Measurements from ENCODE around the gene CLEC10A. TPM values are rescaled to one million over a fixed set of nuclear protein-coding genes. Genes with fewer than 3 reads are reported as not detected.

CLEC10A gene
- total RNA-seq, 2 experiments from 2014 or later: 0.45 to 0.64 TPM

- H3K9me3 Mint-ChIP-seq: no peaks in the 10 kb centered on the region
- H3K27me3 Mint-ChIP-seq: peaks cover 4% of the 10 kb centered on the region
- no peak for ATAC-seq (ENCODE audit: low read depth)
These were observed 33.4 kb upstream of the CLEC10A start for GRCh38 chr17:7113273-7114071.

GRCh38 chr17:7112510-7113108 is 32.6 kb upstream of the CLEC10A start:
- peaks cover 1% of the 10 kb centered on the region for H3K27me3 Mint-ChIP-seq
- ATAC-seq (ENCODE audit: low read depth) (no peak), DNase-seq (no peak)
- POLR2A ChIA-PET: no interaction called here
- H3K4me1 Mint-ChIP-seq: peaks cover 13% of the 10 kb centered on the region
- H3K36me3 Mint-ChIP-seq: no peaks in the 10 kb centered on the region
- H3K4me3 Mint-ChIP-seq: no peak overlapping the region
- no peak overlapping the region for H3K27ac Mint-ChIP-seq
- no peaks in the 10 kb centered on the region for H3K9me3 Mint-ChIP-seq

More at GRCh38 chr17:7113273-7114071, 33.4 kb upstream of the CLEC10A start:
- no peak for DNase-seq
- no peak overlapping the region for H3K4me3 Mint-ChIP-seq
- H3K27ac Mint-ChIP-seq: no peak overlapping the region
- POLR2A ChIA-PET: no interaction called here
- H3K36me3 Mint-ChIP-seq: no peaks in the 10 kb centered on the region
- peaks cover 13% of the 10 kb centered on the region for H3K4me1 Mint-ChIP-seq

- POLR2A ChIA-PET: no interaction called here
- DNase-seq (no peak), ATAC-seq (ENCODE audit: low read depth) (no peak)
- H3K9me3 Mint-ChIP-seq: no peaks in the 10 kb centered on the region
- no peaks in the 10 kb centered on the region for H3K36me3 Mint-ChIP-seq
- peaks cover 13% of the 10 kb centered on the region for H3K4me1 Mint-ChIP-seq
- H3K27me3 Mint-ChIP-seq: peaks cover 1% of the 10 kb centered on the region
- H3K27ac Mint-ChIP-seq: no peak overlapping the region
- H3K4me3 Mint-ChIP-seq: no peak overlapping the region
These were observed 31.9 kb upstream of the CLEC10A start for GRCh38 chr17:7111784-7112509.

DNA sequence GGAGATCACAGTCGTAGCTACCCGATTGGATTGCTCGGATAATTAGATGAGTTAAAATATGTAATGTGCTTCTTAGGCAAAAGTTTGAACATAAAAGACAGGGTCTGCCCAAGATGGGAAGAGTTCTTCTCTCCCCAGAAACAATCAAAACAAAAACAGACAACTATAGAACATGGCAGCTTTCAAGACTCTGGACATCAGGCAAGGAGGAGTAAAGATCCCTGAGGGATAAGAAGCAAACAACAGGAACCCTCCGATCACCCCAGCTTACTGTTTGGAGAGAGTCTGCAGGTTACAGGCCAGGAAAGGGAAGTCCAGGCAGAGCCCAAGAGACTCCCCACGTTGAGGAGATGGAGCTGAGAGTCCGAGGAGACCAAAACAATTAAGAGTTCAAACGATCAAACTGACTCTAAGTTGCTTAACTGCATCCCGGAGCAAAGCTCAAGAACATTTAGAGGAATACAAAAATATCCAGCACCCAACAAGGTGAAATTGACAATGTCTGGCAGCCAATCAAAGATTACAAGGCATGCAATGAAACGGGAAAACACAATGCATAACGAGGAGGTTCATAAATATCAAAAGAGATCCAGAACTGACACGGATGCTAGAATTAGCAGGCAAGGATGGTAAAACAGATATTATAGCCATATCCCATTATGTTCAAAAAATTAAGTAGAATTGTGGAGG is 30.7 kb upstream of the CLEC10A start:
- H3K4me3 Mint-ChIP-seq: no peak overlapping the region
- H3K36me3 Mint-ChIP-seq: no peaks in the 10 kb centered on the region
- POLR2A ChIA-PET: no interaction called here
- ATAC-seq (ENCODE audit: low read depth) (no peak), DNase-seq (no peak)
- peaks cover 1% of the 10 kb centered on the region for H3K27me3 Mint-ChIP-seq
- no peak overlapping the region for H3K27ac Mint-ChIP-seq
- H3K4me1 Mint-ChIP-seq: peaks cover 13% of the 10 kb centered on the region
- no peaks in the 10 kb centered on the region for H3K9me3 Mint-ChIP-seq

- POLR2A ChIA-PET: no interaction called here
- H3K4me3 Mint-ChIP-seq: no peak overlapping the region
These were observed 29.6 kb upstream of the CLEC10A start for GRCh38 chr17:7109461-7110322.

DNA sequence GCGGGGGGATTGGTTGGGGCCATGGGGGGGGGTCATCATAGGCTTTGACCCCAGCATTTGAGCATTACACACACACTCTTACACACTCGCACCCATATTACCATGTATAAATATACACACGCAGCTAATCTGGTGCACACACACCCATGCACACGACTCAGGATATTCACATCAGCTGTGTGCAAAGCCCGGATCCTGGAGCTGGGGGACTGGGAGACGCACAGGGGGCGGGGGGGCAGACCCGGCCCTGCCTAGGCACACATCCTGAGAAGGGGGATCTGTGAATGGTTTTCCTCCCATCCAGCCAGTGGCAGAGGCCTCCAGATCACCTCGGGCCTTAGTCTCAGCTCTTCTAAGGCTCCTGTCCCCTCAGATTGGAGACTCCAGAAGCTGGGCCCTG is 28.9 kb upstream of the CLEC10A start:
- Mint-ChIP-seq H3K4me3 (no peak overlapping the region), H3K36me3 (no peaks in the 10 kb centered on the region), H3K9me3 (no peaks in the 10 kb centered on the region), H3K27me3 (no peaks in the 10 kb centered on the region), H3K4me1 (peaks cover 11% of the 10 kb centered on the region), H3K27ac (no peak overlapping the region)
- ATAC-seq (ENCODE audit: low read depth): no peak
- POLR2A ChIA-PET: no interaction called here
- no peak for DNase-seq

More at GRCh38 chr17:7109461-7110322, 29.6 kb upstream of the CLEC10A start:
- Mint-ChIP-seq H3K36me3 (no peaks in the 10 kb centered on the region), H3K27me3 (no peaks in the 10 kb centered on the region), H3K4me1 (peaks cover 11% of the 10 kb centered on the region), H3K27ac (peak overlapping the region; percentile 2), H3K9me3 (no peaks in the 10 kb centered on the region)
- no peak for ATAC-seq (ENCODE audit: low read depth)
- DNase-seq: no peak

DNA sequence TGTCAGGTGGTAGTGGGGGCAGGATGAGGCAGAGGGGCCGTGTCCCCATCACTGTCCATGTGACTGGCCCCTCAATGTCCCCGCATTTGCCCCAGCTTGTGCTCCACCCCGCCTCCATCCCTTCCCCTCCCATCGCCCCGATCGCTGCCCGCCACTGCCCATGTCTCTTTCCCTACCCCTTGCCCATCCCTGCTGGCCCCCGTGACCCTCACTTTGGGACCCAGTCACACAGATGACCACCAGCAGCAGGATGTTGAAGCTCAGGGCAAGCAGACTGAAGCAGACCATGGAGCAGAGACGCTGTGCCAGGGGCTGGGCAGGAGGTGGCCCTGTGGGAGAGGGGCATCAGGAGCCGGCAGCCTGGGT is 28.5 kb upstream of the CLEC10A start:
- Mint-ChIP-seq H3K4me1 (peaks cover 11% of the 10 kb centered on the region), H3K36me3 (no peaks in the 10 kb centered on the region), H3K27me3 (no peaks in the 10 kb centered on the region), H3K27ac (no peak overlapping the region), H3K9me3 (no peaks in the 10 kb centered on the region), H3K4me3 (no peak overlapping the region)
- no peak for DNase-seq
- ATAC-seq (ENCODE audit: low read depth): no peak
- POLR2A ChIA-PET: no interaction called here

- no peak for ATAC-seq (ENCODE audit: low read depth)
- Mint-ChIP-seq H3K36me3 (no peaks in the 10 kb centered on the region), H3K4me3 (no peak overlapping the region), H3K9me3 (no peaks in the 10 kb centered on the region), H3K27ac (no peak overlapping the region), H3K4me1 (peaks cover 11% of the 10 kb centered on the region), H3K27me3 (no peaks in the 10 kb centered on the region)
- POLR2A ChIA-PET: no interaction called here
- no peak for DNase-seq
These were observed 27.9 kb upstream of the CLEC10A start for GRCh38 chr17:7107795-7108559.

GRCh38 chr17:7107012-7107754 is 27.1 kb upstream of the CLEC10A start:
- ATAC-seq (ENCODE audit: low read depth) (no peak), DNase-seq (no peak)
- Mint-ChIP-seq H3K4me3 (no peak overlapping the region), H3K27me3 (no peaks in the 10 kb centered on the region), H3K4me1 (peaks cover 11% of the 10 kb centered on the region), H3K9me3 (no peaks in the 10 kb centered on the region), H3K27ac (no peak overlapping the region), H3K36me3 (no peaks in the 10 kb centered on the region)
- POLR2A ChIA-PET: no interaction called here

DNA sequence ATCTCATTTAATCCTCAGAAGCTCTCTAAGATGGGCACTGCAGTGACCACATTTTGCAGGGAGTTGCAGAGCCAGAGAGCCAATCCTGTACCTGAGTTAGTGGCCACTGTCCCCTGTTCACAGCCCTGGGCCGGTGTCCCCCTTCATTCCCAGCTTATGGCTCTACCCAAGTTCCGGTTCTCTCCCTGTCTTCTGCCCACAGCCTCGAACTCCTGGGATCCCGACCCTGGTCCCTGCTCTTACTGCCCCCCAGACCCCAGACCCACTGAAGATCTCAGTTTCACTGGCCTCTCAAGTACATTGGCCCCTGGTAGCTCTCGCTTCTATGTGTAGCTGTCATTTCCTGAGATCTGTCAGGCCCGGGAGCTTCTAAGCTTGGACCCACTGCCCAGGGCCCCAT is 22.4 kb upstream of the CLEC10A start:
- Mint-ChIP-seq H3K27ac (no peak overlapping the region), H3K9me3 (no peaks in the 10 kb centered on the region), H3K36me3 (no peaks in the 10 kb centered on the region), H3K27me3 (no peaks in the 10 kb centered on the region), H3K4me3 (no peak overlapping the region), H3K4me1 (no peaks in the 10 kb centered on the region)
- no peak for DNase-seq
- POLR2A ChIA-PET: no interaction called here
- no peak for ATAC-seq (ENCODE audit: low read depth)

DNA sequence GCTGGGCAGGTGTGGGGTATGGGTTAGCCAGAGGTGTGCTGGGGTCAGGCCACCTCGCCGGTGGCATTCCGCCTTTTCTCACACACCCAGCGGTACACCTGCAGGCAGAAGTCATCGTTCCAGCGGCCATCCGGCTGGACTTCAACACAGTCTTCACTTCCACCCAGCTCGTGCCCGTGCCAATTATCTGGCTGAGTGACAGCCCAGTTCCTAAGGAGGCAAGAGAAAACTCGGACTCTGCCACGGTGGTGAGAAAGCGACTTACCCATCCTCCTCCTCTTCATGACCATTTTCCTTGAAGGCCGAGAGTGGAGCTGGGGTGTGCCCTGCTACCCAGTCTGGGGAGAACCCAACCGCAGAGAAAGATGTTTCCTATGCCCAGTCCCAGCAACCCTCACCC is 21.5 kb upstream of the CLEC10A start:
- Mint-ChIP-seq H3K4me3 (no peak overlapping the region), H3K36me3 (no peaks in the 10 kb centered on the region), H3K9me3 (no peaks in the 10 kb centered on the region), H3K4me1 (no peaks in the 10 kb centered on the region), H3K27ac (no peak overlapping the region), H3K27me3 (no peaks in the 10 kb centered on the region)
- POLR2A ChIA-PET: no interaction called here
- DNase-seq (no peak), ATAC-seq (ENCODE audit: low read depth) (no peak)
